GM18508 (cell line): ENCODE results near the gene SYP.
"Not testable (repeated sequence)": the region's sequence is repeated elsewhere in the genome, so short reads cannot be mapped to it uniquely, and the experiment has no call there.

Experiments
- ATAC-seq: cut with Tn5 transposase; IDR thresholded peaks from one replicate; pipeline ENCODE4 v1.9.1; 2021; ENCODE audit warnings: moderate number of reproducible peaks; ENCODE audit not compliant: insufficient read depth, unreplicated experiment

The SYP gene

DNA sequence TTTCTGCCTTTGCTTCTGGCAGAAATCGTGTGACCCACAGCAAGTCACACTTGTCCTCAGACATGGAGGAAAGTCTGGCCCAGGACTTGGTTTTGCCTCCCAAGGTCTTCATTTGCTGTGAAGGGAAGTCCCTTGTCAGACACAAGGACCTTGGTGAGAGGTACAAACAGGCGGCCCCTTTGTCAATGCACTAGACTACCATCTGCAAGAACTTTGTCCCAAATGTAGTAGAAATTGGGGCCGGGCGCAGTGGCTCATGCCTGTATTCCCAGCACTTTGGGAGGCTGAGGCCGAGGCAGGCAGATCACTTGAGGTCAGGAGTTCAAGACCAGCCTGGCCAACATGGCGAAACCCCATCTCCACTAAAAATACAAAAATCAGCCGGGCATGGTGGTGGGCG, 26.4 kb downstream of the SYP start:
- not testable (repeated sequence) for ATAC-seq

DNA sequence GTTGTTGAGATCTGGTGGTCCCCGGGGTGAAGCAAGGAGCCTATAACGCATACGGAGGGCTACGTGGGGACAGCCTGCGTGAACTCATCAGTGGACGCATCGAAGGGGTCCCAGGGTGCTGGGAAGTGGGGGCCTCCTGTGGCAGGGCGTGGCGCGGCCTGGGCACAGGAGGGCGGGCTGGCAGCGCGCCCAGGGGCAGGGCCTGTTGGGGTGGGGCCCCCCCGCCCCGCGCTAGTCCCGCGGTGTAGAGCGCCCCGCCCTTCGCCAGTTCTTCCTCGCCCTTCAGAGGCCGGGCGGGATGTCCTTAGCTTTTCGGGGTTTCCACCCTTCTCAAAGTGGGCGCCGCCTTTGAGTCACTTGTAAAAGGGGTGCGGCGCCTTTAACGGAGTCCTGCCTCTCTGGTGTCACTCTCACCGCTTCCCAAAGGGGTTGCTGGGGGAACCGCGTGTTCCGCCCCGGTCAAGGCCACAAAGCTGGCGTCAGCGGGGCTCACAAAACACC, 27.7 kb downstream of the SYP start:
- ATAC-seq, result no peak

- ATAC-seq, result no peak
These were observed 28.2 kb downstream of the SYP start, which contains the start of gene PLP2 for GRCh38 chrX:49171752-49172279. TSS of gene PLP2 (plus strand) at chrX:49171898. CDS start at chrX:49172001, 103 bp downstream.

GRCh38 chrX:49167740-49168108, 32.3 kb downstream of the SYP start:
- ATAC-seq, result no peak

- no peak for ATAC-seq
These were observed 32.9 kb downstream of the SYP start for GRCh38 chrX:49166914-49167739.

GRCh38 chrX:49165901-49166881, 33.8 kb downstream of the SYP start:
- ATAC-seq, result no peak

DNA sequence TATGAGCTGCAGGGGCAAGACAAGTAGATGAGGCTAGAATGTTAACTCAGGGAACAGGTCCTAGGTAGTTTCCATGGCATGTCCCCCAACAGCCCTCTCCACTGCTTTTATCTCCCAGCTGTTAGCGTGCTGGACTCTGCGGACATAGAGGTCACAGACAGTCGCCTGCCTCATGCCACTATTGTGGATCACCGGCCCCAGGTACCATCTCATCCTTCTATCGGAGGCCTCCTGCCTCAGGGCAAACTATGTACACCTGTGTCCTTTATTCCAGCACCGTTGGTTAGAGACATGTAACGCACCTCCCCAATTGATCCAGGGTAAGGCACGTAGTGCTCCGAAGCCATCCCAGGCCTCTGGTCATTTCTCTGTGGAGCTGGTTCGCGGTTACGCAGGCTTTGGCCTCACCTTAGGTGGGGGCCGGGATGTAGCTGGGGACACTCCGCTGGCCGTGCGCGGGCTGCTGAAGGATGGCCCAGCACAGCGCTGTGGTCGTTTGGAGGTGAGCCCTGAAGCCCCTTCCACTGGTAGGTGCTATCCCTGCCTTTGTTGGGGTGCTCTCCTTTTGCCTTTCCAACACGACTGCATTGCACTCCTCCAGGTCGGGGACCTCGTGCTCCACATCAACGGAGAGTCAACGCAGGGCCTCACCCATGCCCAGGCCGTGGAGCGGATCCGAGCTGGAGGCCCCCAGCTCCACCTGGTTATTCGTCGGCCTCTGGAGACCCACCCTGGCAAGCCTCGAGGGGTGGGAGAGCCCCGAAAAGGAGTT, 35.2 kb downstream of the SYP start:
- ATAC-seq, result no peak

- ATAC-seq, result no peak
These were observed 36.2 kb downstream of the SYP start for GRCh38 chrX:49163555-49164419.

GRCh38 chrX:49162620-49163019, 37.4 kb downstream of the SYP start, which contains the start of gene MAGIX:
TSS of gene MAGIX (plus strand) at chrX:49162758. CDS start at chrX:49162890, 132 bp downstream.
- ATAC-seq, result no peak

DNA sequence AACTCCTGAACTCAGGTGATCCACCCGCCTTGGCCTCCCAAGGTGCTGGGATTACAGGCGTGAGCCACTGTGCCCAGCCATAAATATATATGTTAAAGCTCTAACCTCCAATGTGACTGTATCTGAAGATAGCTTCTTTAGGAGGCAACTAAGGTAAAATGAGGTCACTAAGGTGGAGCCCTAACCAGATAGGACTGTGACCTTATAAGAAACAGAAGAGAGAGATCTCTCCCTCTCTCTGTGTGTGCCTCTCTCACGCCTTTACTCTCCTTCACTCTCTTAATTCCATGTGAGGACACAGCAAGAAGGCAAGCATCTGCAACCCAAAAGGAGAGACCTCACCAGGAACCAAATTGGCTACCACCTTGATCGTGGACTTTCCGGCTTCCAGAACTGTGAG, 38.4 kb downstream of the SYP start:
- ATAC-seq, result no peak

DNA sequence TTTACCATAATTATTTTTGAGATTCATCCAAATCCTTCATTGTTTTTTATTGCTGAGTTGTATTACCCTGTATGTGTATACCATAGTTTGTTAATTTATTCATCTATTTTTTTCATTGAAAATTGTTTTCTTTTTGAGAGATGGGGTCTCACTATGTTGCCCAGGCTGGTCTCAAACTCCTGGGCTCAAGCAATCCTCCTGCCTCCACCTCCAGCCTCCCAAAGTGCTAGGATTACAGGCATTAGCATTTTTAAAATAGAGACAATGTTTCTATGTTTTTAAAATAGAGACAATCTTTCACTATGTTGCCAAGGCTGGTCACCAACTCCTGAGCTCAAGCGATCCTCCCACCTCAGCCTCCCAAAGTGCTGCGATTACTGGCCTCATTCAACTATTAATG, 39.1 kb downstream of the SYP start:
- ATAC-seq, result no peak

GRCh38 chrX:49157194-49157593, 42.8 kb downstream of the SYP start:
- no peak for ATAC-seq

DNA sequence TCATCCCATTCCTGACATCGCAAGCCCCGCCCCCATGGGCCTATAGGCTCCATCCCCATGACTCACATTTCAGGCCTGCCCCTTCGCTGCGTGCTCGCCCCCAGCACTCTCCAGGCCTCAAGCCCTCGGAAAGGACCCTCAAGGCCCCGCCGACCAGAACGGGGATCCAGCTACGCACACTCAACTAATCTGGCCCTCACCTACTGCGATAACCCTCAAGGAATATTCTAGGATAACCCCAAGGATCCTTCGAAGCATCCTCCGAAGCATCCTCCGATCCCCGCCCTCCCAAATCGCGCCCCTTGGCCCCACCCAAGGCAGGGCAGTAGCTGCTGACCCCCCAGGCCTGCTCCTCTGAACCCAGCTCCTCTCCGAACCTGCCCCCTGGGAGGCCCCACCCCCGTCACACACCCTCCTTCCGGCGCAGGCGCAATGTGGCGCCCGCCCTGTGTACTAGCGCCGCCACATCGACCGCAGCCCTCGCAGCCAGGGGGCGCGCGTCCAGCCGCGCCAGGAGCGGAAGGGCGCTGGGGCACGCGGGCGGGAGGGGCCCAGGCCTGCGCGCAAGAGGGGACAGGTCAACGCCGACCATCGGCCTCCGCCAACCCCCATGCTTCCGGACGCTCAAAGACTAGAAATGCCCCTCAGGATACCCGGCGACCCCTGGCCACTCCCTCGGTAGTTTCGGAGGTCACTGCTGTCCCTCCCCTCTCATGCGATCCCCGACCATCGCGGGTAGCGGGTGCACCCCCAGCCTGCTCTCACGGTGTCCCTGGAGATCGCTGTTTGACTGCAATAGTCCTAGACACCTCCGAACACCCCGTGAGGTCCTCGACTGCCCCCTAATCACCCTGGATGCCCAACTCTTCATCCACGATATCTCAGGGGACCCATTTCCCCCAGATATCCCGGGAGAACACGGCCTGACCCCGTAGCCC, 43.8 kb downstream of the SYP start:
- peak; percentile 57 for ATAC-seq

DNA sequence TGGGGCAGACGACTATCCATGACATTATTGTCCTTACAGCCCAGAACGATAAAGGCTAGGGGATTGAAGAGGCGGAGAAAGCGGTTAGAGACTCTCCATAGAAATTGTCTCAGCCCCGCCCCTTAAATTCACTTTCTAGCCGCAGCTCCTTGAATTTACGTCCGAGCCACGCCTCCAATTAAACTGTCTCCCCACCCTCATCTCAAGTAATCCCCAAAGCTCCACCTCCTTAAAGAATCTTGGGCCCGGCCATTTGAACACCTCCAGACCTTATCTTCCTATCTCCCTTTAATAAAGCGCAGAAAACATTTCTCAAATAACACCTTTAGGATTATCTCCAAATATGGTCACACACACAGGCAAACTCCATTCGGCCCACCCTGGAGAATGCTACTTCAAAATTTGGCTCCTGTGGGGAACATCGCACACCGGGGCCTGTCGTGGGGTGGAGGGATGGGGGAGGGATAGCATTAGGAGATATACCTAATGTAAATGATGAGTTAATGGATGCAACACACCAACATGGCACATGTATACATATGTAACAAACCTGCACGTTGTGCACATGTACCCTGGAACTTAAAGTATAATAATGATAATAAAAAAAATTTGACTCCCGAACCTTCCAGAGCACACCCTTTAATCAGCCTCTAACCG, 44.6 kb downstream of the SYP start:
- ATAC-seq, result no peak

DNA sequence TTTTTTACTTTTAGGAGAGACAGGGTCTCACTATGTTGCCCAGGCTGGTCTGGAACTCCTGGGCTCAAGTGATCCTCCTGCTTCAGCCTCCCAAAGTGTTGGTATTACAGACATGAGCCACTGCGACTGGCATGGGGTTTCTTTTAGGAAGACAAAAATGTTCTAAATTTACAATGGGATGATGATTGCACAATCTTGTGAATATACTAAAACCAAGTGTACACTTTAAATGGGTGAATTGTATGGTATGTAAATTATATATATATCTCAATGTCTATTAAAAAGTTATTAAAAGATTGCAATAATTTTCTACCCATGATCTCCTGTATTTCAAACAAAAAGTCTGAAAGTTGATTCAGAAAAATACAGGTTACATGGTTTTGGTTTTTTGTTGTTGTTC, 46.5 kb downstream of the SYP start:
- ATAC-seq, result no peak

- not testable (repeated sequence) for ATAC-seq
These were observed 50.7 kb downstream of the SYP start for GRCh38 chrX:49149291-49149690.

GRCh38 chrX:49148390-49149100, 51.4 kb downstream of the SYP start:
- ATAC-seq, result not testable (repeated sequence)
